H1 (cell line): ENCODE measurements around the gene NSD2. TPM values are rescaled to one million over a fixed set of nuclear protein-coding genes. Genes with fewer than 3 reads are reported as not detected.

Experiments used
- BACH1 ChIP-seq: IDR thresholded peaks from 2 replicates; pipeline ENCODE4 v1.6.1; 2012; ENCODE audit warnings: low read length, improper control_type of control experiment
- EP300 ChIP-seq, 2 experiments: IDR thresholded peaks; 1 replicate in 1 of 2; 2 replicates in 1 of 2; pipeline ENCODE4 v1.6.1; 2011 to 2012; ENCODE audit warnings: low read depth in 2 of 2, low read length in 2 of 2, mild to moderate bottlenecking in 2 of 2, borderline replicate concordance in 1 of 2, inconsistent platforms in 1 of 2, moderate library complexity in 1 of 2
- KDM5A ChIP-seq: fragments of 200-600 bp; IDR thresholded peaks from 2 replicates; pipeline ENCODE4 v1.7.1; 2012; ENCODE audit warnings: mild to moderate bottlenecking, low read length, inconsistent platforms, mixed read lengths
- NRF1 ChIP-seq: IDR thresholded peaks from 2 replicates; pipeline ENCODE4 v1.6.1; 2011; ENCODE audit warnings: mild to moderate bottlenecking, low read depth, low read length, improper control_type of control experiment
- PHF8 ChIP-seq: fragments of 200-600 bp; sonication (generic); conservative IDR thresholded peaks from 2 replicates; pipeline ENCODE4 v1.7.1; 2012; ENCODE audit warnings: low read depth, mild to moderate bottlenecking, inconsistent platforms, low read length, moderate library complexity
- POLR2AphosphoS5 ChIP-seq: IDR thresholded peaks from 2 replicates; pipeline ENCODE4 v1.6.1; 2011; ENCODE audit warnings: low read depth, low read length
- POU5F1 ChIP-seq: IDR thresholded peaks from 2 replicates; pipeline ENCODE4 v1.6.1; 2011; ENCODE audit warnings: low read depth, mild to moderate bottlenecking, low read length, moderate library complexity
- SP1 ChIP-seq: IDR thresholded peaks from 2 replicates; pipeline ENCODE4 v1.6.1; 2011; ENCODE audit warnings: low read depth, low read length
- SP2 ChIP-seq: IDR thresholded peaks from 2 replicates; pipeline ENCODE4 v1.6.1; 2012; ENCODE audit warnings: mild to moderate bottlenecking, low read length, inconsistent platforms
- SRF ChIP-seq: IDR thresholded peaks from 2 replicates; pipeline ENCODE4 v1.6.1; 2011; ENCODE audit warnings: mild to moderate bottlenecking, low read depth, low read length, moderate library complexity
- polyA plus RNA-seq, 7 experiments: library from polyadenylated mRNA; depleted of rRNA in 3 of 7; stranded (reverse) in 5 of 7; unstranded in 2 of 7; fragments of >200 nt in 5 of 7; fragments of 200-250 nt in 2 of 7; gene quantifications; 1 replicate in 5 of 7; 2 replicates in 1 of 7; 4 replicates in 1 of 7; pipeline versions ENCODE4 v1.2.1 to v1.2.3, GENCODE V29; 2011 to 2013; ENCODE audit warnings: missing spikeins in 2 of 7, mixed read lengths in 2 of 7
- total RNA-seq: library from RNA; stranded (reverse); fragmentation: NEBNext Ultra II Directional; extraction: Animal tissue kit (Norgen Biotek cat#: 25700); gene quantifications from 2 replicates; pipeline ENCODE4 v1.2.1, GENCODE V29; 2021
- TF ChIP-seq, protein P1 (sequence below): fragments of 300-600 bp; sonication (generic); IDR thresholded peaks from 2 replicates; pipeline ENCODE4 v1.7.1; 2012; ENCODE audit warnings: low read length, moderate library complexity, mild to moderate bottlenecking, inconsistent platforms; ENCODE audit not compliant: insufficient replicate concordance
- TF ChIP-seq, protein P2 (sequence below): IDR thresholded peaks from 2 replicates; pipeline ENCODE4 v1.6.1; 2011; ENCODE audit warnings: low read depth, mild to moderate bottlenecking, low read length; ENCODE audit not compliant: insufficient read depth

NSD2 gene
- total and polyA plus RNA-seq, 2 of the 8 experiments (the other 6 are each of a cell fraction or from before 2014, with no cell fraction given) = 26.7 to 129 TPM

DNA sequence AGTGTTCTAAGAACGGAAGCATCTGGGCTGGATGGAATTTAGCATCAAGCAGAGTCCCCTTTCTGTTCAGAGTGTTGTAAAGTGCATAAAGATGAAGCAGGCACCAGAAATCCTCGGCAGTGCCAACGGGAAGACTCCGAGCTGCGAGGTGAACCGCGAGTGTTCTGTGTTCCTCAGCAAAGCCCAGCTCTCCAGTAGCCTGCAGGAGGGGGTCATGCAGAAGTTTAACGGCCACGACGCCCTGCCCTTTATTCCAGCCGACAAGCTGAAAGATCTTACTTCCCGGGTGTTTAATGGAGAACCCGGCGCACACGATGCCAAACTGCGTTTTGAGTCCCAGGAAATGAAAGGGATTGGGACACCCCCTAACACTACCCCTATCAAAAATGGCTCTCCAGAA is 29.4 kb downstream of the NSD2 start (continued):
- TF ChIP-seq, protein P1, sequence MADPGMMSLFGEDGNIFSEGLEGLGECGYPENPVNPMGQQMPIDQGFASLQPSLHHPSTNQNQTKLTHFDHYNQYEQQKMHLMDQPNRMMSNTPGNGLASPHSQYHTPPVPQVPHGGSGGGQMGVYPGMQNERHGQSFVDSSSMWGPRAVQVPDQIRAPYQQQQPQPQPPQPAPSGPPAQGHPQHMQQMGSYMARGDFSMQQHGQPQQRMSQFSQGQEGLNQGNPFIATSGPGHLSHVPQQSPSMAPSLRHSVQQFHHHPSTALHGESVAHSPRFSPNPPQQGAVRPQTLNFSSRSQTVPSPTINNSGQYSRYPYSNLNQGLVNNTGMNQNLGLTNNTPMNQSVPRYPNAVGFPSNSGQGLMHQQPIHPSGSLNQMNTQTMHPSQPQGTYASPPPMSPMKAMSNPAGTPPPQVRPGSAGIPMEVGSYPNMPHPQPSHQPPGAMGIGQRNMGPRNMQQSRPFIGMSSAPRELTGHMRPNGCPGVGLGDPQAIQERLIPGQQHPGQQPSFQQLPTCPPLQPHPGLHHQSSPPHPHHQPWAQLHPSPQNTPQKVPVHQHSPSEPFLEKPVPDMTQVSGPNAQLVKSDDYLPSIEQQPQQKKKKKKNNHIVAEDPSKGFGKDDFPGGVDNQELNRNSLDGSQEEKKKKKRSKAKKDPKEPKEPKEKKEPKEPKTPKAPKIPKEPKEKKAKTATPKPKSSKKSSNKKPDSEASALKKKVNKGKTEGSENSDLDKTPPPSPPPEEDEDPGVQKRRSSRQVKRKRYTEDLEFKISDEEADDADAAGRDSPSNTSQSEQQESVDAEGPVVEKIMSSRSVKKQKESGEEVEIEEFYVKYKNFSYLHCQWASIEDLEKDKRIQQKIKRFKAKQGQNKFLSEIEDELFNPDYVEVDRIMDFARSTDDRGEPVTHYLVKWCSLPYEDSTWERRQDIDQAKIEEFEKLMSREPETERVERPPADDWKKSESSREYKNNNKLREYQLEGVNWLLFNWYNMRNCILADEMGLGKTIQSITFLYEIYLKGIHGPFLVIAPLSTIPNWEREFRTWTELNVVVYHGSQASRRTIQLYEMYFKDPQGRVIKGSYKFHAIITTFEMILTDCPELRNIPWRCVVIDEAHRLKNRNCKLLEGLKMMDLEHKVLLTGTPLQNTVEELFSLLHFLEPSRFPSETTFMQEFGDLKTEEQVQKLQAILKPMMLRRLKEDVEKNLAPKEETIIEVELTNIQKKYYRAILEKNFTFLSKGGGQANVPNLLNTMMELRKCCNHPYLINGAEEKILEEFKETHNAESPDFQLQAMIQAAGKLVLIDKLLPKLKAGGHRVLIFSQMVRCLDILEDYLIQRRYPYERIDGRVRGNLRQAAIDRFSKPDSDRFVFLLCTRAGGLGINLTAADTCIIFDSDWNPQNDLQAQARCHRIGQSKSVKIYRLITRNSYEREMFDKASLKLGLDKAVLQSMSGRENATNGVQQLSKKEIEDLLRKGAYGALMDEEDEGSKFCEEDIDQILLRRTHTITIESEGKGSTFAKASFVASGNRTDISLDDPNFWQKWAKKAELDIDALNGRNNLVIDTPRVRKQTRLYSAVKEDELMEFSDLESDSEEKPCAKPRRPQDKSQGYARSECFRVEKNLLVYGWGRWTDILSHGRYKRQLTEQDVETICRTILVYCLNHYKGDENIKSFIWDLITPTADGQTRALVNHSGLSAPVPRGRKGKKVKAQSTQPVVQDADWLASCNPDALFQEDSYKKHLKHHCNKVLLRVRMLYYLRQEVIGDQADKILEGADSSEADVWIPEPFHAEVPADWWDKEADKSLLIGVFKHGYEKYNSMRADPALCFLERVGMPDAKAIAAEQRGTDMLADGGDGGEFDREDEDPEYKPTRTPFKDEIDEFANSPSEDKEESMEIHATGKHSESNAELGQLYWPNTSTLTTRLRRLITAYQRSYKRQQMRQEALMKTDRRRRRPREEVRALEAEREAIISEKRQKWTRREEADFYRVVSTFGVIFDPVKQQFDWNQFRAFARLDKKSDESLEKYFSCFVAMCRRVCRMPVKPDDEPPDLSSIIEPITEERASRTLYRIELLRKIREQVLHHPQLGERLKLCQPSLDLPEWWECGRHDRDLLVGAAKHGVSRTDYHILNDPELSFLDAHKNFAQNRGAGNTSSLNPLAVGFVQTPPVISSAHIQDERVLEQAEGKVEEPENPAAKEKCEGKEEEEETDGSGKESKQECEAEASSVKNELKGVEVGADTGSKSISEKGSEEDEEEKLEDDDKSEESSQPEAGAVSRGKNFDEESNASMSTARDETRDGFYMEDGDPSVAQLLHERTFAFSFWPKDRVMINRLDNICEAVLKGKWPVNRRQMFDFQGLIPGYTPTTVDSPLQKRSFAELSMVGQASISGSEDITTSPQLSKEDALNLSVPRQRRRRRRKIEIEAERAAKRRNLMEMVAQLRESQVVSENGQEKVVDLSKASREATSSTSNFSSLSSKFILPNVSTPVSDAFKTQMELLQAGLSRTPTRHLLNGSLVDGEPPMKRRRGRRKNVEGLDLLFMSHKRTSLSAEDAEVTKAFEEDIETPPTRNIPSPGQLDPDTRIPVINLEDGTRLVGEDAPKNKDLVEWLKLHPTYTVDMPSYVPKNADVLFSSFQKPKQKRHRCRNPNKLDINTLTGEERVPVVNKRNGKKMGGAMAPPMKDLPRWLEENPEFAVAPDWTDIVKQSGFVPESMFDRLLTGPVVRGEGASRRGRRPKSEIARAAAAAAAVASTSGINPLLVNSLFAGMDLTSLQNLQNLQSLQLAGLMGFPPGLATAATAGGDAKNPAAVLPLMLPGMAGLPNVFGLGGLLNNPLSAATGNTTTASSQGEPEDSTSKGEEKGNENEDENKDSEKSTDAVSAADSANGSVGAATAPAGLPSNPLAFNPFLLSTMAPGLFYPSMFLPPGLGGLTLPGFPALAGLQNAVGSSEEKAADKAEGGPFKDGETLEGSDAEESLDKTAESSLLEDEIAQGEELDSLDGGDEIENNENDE = no peak
- TF ChIP-seq POU5F1 (no peak), BACH1 (no peak), POLR2AphosphoS5 (no peak), EP300 (IDR thresholded peaks at IDR 0.05; ENCODE audit: borderline replicate concordance in 1 of 2, low read depth in 2 of 2, low read length in 2 of 2) (no peak), NRF1 (no peak), SP1 (no peak), SP2 (no peak), SRF (no peak), PHF8 (no peak), KDM5A (no peak)
- TF ChIP-seq, protein P2, sequence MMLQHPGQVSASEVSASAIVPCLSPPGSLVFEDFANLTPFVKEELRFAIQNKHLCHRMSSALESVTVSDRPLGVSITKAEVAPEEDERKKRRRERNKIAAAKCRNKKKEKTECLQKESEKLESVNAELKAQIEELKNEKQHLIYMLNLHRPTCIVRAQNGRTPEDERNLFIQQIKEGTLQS = no peak
